ENCODE measurements around the gene DLGAP4. TPM values are rescaled to one million over a fixed set of nuclear protein-coding genes. Genes with fewer than 3 reads are reported as not detected.
A peak's percentile ranks its signal among the peaks of the same experiment; 100 is the strongest.

Gene DLGAP4
- total and polyA plus RNA-seq, 2 of the 13 experiments (the other 11 are each of a cell fraction or from before 2014, with no cell fraction given) = 15.2 to 26.7 TPM

GRCh38 chr20:36460648-36461599 is 154.8 kb downstream of the DLGAP4 start (continued):
- TF ChIP-seq SIX1 (CRISPR knock-in tag; IDR thresholded peaks at IDR 0.05; ENCODE audit: borderline replicate concordance) (no peak), ZNF672 (CRISPR knock-in tag; IDR thresholded peaks at IDR 0.05) (no peak), ZNF549 (CRISPR knock-in tag; IDR thresholded peaks at IDR 0.05) (peak; percentile 75; the same call in 1 of the 2 replicates), HHEX (CRISPR knock-in tag; IDR thresholded peaks at IDR 0.05) (no peak), ZNF18 (CRISPR knock-in tag; IDR thresholded peaks at IDR 0.05; ENCODE audit: insufficient replicate concordance) (peak; percentile 94), ZNF674 (CRISPR knock-in tag; IDR thresholded peaks at IDR 0.05; ENCODE audit: low read depth) (no peak), BRF2 (CRISPR knock-in tag; IDR thresholded peaks at IDR 0.05) (no peak; the same call in 1 of the 2 replicates), JDP2 (CRISPR knock-in tag; IDR thresholded peaks at IDR 0.05; ENCODE audit: borderline replicate concordance) (no peak), RCOR2 (CRISPR knock-in tag; IDR thresholded peaks at IDR 0.05) (no peak; the same call in 1 of the 2 replicates), NR2F6 (IDR thresholded peaks at IDR 0.05) (no peak), NR2F6 (CRISPR knock-in tag; IDR thresholded peaks at IDR 0.05) (no peak), ZNF484 (CRISPR knock-in tag; IDR thresholded peaks at IDR 0.05; ENCODE audit: borderline replicate concordance, low read depth) (peak; percentile 77), FUBP1 (CRISPR knock-in tag; IDR thresholded peaks at IDR 0.05; ENCODE audit: borderline replicate concordance) (0 out of 2 replicates have a peak, but pooled peaks have one; percentile 61), ZNF841 (CRISPR knock-in tag; IDR thresholded peaks at IDR 0.05; ENCODE audit: borderline replicate concordance) (no peak)
- TF ChIP-seq, protein P1, sequence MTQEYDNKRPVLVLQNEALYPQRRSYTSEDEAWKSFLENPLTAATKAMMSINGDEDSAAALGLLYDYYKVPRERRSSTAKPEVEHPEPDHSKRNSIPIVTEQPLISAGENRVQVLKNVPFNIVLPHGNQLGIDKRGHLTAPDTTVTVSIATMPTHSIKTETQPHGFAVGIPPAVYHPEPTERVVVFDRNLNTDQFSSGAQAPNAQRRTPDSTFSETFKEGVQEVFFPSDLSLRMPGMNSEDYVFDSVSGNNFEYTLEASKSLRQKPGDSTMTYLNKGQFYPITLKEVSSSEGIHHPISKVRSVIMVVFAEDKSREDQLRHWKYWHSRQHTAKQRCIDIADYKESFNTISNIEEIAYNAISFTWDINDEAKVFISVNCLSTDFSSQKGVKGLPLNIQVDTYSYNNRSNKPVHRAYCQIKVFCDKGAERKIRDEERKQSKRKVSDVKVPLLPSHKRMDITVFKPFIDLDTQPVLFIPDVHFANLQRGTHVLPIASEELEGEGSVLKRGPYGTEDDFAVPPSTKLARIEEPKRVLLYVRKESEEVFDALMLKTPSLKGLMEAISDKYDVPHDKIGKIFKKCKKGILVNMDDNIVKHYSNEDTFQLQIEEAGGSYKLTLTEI (CRISPR knock-in tag; conservative IDR thresholded peaks at IDR 0.05) = no peak
- TF ChIP-seq, protein P2, sequence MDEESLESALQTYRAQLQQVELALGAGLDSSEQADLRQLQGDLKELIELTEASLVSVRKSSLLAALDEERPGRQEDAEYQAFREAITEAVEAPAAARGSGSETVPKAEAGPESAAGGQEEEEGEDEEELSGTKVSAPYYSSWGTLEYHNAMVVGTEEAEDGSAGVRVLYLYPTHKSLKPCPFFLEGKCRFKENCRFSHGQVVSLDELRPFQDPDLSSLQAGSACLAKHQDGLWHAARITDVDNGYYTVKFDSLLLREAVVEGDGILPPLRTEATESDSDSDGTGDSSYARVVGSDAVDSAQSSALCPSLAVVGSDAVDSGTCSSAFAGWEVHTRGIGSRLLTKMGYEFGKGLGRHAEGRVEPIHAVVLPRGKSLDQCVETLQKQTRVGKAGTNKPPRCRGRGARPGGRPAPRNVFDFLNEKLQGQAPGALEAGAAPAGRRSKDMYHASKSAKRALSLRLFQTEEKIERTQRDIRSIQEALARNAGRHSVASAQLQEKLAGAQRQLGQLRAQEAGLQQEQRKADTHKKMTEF (CRISPR knock-in tag; IDR thresholded peaks at IDR 0.05) = peak; percentile 73; the same call in 1 of the 2 replicates
- TF ChIP-seq, protein P3, sequence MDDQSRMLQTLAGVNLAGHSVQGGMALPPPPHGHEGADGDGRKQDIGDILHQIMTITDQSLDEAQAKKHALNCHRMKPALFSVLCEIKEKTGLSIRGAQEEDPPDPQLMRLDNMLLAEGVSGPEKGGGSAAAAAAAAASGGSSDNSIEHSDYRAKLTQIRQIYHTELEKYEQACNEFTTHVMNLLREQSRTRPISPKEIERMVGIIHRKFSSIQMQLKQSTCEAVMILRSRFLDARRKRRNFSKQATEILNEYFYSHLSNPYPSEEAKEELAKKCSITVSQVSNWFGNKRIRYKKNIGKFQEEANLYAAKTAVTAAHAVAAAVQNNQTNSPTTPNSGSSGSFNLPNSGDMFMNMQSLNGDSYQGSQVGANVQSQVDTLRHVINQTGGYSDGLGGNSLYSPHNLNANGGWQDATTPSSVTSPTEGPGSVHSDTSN (CRISPR knock-in tag; IDR thresholded peaks at IDR 0.05; ENCODE audit: borderline replicate concordance) = no peak
- TF ChIP-seq, protein P4, sequence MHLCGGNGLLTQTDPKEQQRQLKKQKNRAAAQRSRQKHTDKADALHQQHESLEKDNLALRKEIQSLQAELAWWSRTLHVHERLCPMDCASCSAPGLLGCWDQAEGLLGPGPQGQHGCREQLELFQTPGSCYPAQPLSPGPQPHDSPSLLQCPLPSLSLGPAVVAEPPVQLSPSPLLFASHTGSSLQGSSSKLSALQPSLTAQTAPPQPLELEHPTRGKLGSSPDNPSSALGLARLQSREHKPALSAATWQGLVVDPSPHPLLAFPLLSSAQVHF (CRISPR knock-in tag; IDR thresholded peaks at IDR 0.05) = 0 out of 2 replicates have a peak, but pooled peaks have one; percentile 23

Measured in HepG2 (cell line).